GM12878 (cell line): ENCODE results near the gene CATSPERD. TPM values are rescaled to one million over a fixed set of nuclear protein-coding genes. Genes with fewer than 3 reads are reported as not detected.

Source experiments
- EP300 ChIP-seq, 2 experiments: fragments of 150-350 bp in 1 of 2; IDR thresholded peaks; 2 replicates each; pipeline ENCODE4 v1.6.1; 2011 to 2012; ENCODE audit warnings: low read depth in 2 of 2, low read length in 2 of 2, borderline replicate concordance in 1 of 2, improper control_type of control experiment in 1 of 2, inconsistent platforms in 1 of 2; ENCODE audit not compliant: control insufficient read depth in 1 of 2
- IRF3 ChIP-seq: fragments of 450-650 bp; IDR thresholded peaks from 2 replicates; pipeline ENCODE4 v1.6.1; 2014; ENCODE audit warnings: mild to moderate bottlenecking
- NR2C1 ChIP-seq: fragments of 450-650 bp; IDR thresholded peaks from 2 replicates; pipeline ENCODE4 v1.6.1; 2017; ENCODE audit warnings: antibody characterized with exemption, mild to moderate bottlenecking, moderate library complexity
- ZNF687 ChIP-seq: fragments of 450-650 bp; IDR thresholded peaks from 2 replicates; pipeline ENCODE4 v1.6.1; 2017; ENCODE audit warnings: mild to moderate bottlenecking, moderate library complexity
- polyA plus RNA-seq, 11 experiments: library from polyadenylated mRNA; depleted of rRNA in 4 of 11; unstranded in 6 of 11; stranded (reverse) in 5 of 11; fragments of >200 nt; fragmentation: Nextera tagmentation in 4 of 11; fragmentation: Illumina TruSeq in 1 of 11; extraction: Ambion mirVana in 4 of 11; extraction: Trizol in 1 of 11; gene quantifications; 1 replicate in 1 of 11; 2 replicates in 10 of 11; pipeline versions ENCODE4 v1.2.1 to v1.2.3, GENCODE V29; 2011 to 2016; ENCODE audit warnings: inconsistent platforms in 2 of 11, missing spikeins in 2 of 11, low read depth in 1 of 11
- total RNA-seq, 4 experiments: library from RNA; depleted of rRNA in 3 of 4; stranded (reverse); fragments of >200 nt in 3 of 4; fragmentation: Illumina TruSeq in 1 of 4; extraction: Trizol in 1 of 4; gene quantifications; 2 replicates each; pipeline versions ENCODE4 v1.2.1 to v1.2.3, GENCODE V29; 2013 to 2021

CATSPERD gene
- total and polyA plus RNA-seq, 10 of the 15 experiments (the other 5 are each of a cell fraction or from before 2014, with no cell fraction given) = 0.02 to 0.38 (median 0.11) TPM; not detected in 5

- no peak for TF ChIP-seq EP300 (IDR thresholded peaks at IDR 0.05; ENCODE audit: borderline replicate concordance in 1 of 2, control insufficient read depth in 1 of 2, low read depth in 2 of 2, low read length in 2 of 2)
- no peak for TF ChIP-seq IRF3
- no peak for TF ChIP-seq ZNF687
- TF ChIP-seq NR2C1 = no peak
Observed at GRCh38 chr19:5789351-5789761, 68.9 kb downstream of the CATSPERD start (continued).
